Smooth muscle cell (in vitro differentiated cells): ENCODE results near the gene NUDT3. TPM values are rescaled to one million over a fixed set of nuclear protein-coding genes. Genes with fewer than 3 reads are reported as not detected.
A peak's percentile ranks its signal among the peaks of the same experiment; 100 is the strongest.
"Not testable (repeated sequence)": the region's sequence is repeated elsewhere in the genome, so short reads cannot be mapped to it uniquely, and the experiment has no call there.

Source experiments
- DNase-seq: peaks from one replicate; lab custom pipeline; 2025; ENCODE audit not compliant: unreplicated experiment; lab: John Stamatoyannopoulos, UW
- H2AFZ ChIP-seq: fragments of 200-600 bp; sonication (generic); 2 replicates; pipeline ENCODE4 v1.6.0; 2016; ENCODE audit warnings: antibody characterized with exemption, low read depth, mild to moderate bottlenecking
- H3F3A ChIP-seq: fragments of 200-600 bp; sonication (generic); 2 replicates; pipeline ENCODE4 v1.6.0; 2017; ENCODE audit warnings: antibody characterized with exemption, low read depth
- H3K27ac ChIP-seq: fragments of 200-600 bp; sonication (generic); 2 replicates; pipeline ENCODE4 v1.5.1; 2016; ENCODE audit warnings: low read depth, mild to moderate bottlenecking
- H3K27me3 ChIP-seq: fragments of 200-600 bp; sonication (generic); 2 replicates; pipeline ENCODE4 v1.6.1; 2016; ENCODE audit warnings: low read depth, mild to moderate bottlenecking
- H3K36me3 ChIP-seq: fragments of 200-600 bp; sonication (generic); 2 replicates; pipeline ENCODE4 v1.5.1; 2016; ENCODE audit warnings: low read depth
- H3K4me1 ChIP-seq: fragments of 200-600 bp; sonication (generic); 2 replicates; pipeline ENCODE4 v1.5.1; 2016; ENCODE audit warnings: low read depth
- H3K4me2 ChIP-seq: fragments of 200-600 bp; sonication (generic); 2 replicates; pipeline ENCODE4 v1.6.0; 2016; ENCODE audit warnings: mild to moderate bottlenecking
- H3K4me3 ChIP-seq: fragments of 200-600 bp; sonication (generic); 2 replicates; pipeline ENCODE4 v1.5.1; 2016; ENCODE audit warnings: mild to moderate bottlenecking
- H3K79me2 ChIP-seq: fragments of 200-600 bp; sonication (generic); 2 replicates; pipeline ENCODE4 v1.6.0; 2016; ENCODE audit warnings: low read depth, mild to moderate bottlenecking
- H3K9ac ChIP-seq: fragments of 200-600 bp; sonication (generic); 2 replicates; pipeline ENCODE4 v1.6.0; 2016; ENCODE audit warnings: low read depth
- H3K9me3 ChIP-seq: fragments of 200-600 bp; sonication (generic); replicated peaks from 2 replicates; pipeline ENCODE4 v1.5.1; 2016; ENCODE audit warnings: low read depth
- H4K20me1 ChIP-seq: fragments of 200-600 bp; sonication (generic); 2 replicates; pipeline ENCODE4 v1.6.0; 2016; ENCODE audit warnings: low read depth
- WGBS: methylation state at CpG from one replicate; pipeline ENCODE4 v1.1.7; 2016; ENCODE audit warnings: low lambda C conversion rate; 5-methylcytosine and 5-hydroxymethylcytosine counted together
- polyA plus RNA-seq: library from polyadenylated mRNA; unstranded; fragments of >200 nt; fragmentation: Nextera tagmentation; extraction: Ambion mirVana; gene quantifications from 2 replicates; pipeline ENCODE4 v1.2.1, GENCODE V29; 2016
- total RNA-seq: library from RNA; depleted of rRNA; stranded (reverse); fragments of >200 nt; gene quantifications from 2 replicates; pipeline ENCODE4 v1.2.3, GENCODE V29; 2014
- TF ChIP-seq, protein P1 (sequence below): fragments of 200-600 bp; sonication (generic); IDR thresholded peaks from 2 replicates; pipeline ENCODE4 v1.5.1; 2017; ENCODE audit warnings: borderline replicate concordance, mild to moderate bottlenecking, antibody characterized with exemption; ENCODE audit not compliant: insufficient read depth, poor library complexity, severe bottlenecking

Gene NUDT3
- total and polyA plus RNA-seq, 2 experiments from 2014 or later, result 7.5 to 12.9 TPM

DNA sequence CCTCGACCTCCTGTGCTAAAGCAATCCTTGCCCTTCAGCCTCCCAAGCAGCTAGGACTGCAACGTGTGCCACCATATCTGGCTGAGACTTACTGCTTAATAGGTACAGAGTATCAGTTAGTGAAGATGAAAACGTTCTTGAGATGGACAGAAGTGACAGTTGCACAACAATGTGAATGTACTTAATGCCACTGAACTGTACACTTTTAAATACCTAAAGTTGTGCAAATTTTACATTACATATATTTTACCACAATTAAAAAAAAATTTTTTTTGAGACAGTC lies 25.9 kb downstream of the NUDT3 start:
- H3F3A ChIP-seq, result peaks cover 11% of the 10 kb centered on the region
- no peaks in the 10 kb centered on the region for H3K9me3 ChIP-seq
- no peaks in the 10 kb centered on the region for H3K27me3 ChIP-seq
- DNase-seq, result no peak
- H3K36me3 ChIP-seq, result no peaks in the 10 kb centered on the region
- 57% methylated on average over 3 of the region's 3 CpGs for WGBS
- peaks cover 33% of the 10 kb centered on the region for H4K20me1 ChIP-seq
- peaks cover 5% of the 10 kb centered on the region for H3K4me1 ChIP-seq
- H3K79me2 ChIP-seq, result peaks cover 64% of the 10 kb centered on the region
- H3K9ac ChIP-seq, result peak overlapping the region; percentile 41
- TF ChIP-seq, protein P1, sequence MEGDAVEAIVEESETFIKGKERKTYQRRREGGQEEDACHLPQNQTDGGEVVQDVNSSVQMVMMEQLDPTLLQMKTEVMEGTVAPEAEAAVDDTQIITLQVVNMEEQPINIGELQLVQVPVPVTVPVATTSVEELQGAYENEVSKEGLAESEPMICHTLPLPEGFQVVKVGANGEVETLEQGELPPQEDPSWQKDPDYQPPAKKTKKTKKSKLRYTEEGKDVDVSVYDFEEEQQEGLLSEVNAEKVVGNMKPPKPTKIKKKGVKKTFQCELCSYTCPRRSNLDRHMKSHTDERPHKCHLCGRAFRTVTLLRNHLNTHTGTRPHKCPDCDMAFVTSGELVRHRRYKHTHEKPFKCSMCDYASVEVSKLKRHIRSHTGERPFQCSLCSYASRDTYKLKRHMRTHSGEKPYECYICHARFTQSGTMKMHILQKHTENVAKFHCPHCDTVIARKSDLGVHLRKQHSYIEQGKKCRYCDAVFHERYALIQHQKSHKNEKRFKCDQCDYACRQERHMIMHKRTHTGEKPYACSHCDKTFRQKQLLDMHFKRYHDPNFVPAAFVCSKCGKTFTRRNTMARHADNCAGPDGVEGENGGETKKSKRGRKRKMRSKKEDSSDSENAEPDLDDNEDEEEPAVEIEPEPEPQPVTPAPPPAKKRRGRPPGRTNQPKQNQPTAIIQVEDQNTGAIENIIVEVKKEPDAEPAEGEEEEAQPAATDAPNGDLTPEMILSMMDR, result no peak
- no peak overlapping the region for H3K4me3 ChIP-seq
- peak overlapping the region; percentile 74 for H3K4me2 ChIP-seq
- H2AFZ ChIP-seq, result no peak overlapping the region
- peak overlapping the region; percentile 87 for H3K27ac ChIP-seq

DNA sequence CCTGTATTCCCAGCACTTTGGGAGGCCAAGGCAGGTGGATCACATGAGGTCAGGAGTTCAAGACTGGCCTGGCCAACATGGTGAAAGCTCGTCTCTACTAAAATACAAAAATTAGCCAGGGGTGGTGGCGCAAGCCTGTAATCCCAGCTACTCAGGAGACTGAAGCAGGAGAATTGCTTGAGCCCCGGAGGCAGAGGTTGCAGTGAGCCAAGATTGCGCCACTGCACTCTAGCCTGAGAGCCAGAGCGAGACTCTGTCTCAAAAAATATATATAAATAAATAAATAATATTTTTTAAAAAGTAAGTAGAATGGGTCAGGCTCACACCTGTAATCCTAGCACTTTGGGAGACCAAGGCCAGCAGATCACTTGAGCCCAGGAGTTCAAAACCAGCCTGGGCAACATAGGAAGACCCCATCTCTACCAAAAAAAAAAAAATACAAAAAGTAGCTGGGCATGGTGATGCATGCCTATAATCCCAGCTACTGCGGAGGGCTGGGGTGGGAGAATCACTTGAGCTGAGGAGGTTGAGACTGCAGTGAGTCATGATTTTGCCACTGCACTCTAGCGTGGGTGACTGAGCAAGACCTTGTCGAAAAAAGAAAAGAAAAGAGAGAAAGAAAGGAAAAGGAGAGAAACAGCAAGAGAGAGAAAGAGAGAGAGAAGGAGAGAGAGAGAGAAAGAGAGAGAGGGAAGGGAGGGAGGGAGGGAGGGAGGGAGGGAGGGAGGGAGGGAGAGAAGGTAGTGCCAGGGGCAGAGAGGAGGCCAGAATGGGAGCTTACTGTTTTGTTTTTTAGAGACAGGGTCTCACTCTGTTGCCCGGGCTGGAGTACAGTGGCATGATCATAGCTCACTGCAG lies 26.5 kb downstream of the NUDT3 start:
- peaks cover 64% of the 10 kb centered on the region for H3K79me2 ChIP-seq
- not testable (repeated sequence) for H3K9me3 ChIP-seq, H3K27me3 ChIP-seq, DNase-seq, H3K4me1 ChIP-seq, H3K36me3 ChIP-seq, H3K4me3 ChIP-seq, H2AFZ ChIP-seq
- H3K4me2 ChIP-seq, result peak overlapping the region; percentile 74
- H3K27ac ChIP-seq, result peak overlapping the region; percentile 87
- peak overlapping the region; percentile 41 for H3K9ac ChIP-seq
- peaks cover 36% of the 10 kb centered on the region for H4K20me1 ChIP-seq
- 34% methylated on average over 9 of the region's 9 CpGs for WGBS
- H3F3A ChIP-seq, result peaks cover 11% of the 10 kb centered on the region

DNA sequence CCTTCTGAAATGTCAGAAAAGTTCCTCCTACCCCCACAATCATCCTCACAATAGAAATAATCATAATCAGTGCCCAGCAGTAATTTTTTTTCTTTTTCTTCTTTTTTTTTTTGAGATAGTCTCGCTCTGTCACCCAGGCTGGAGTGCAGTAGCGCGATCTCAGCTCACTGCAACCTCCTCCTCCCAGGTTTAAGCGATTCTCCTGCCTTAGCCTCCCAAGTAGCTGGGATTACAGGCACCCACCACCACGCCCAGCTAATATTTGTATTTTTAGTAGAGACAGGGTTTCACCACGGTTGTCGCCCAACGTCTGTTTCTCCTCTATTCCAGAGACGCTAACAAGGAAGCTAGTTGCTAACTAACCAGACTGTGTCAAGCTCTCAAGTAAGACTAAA lies 28.8 kb downstream of the NUDT3 start:
- Histone ChIP-seq H3K79me2 (peaks cover 50% of the 10 kb centered on the region), H4K20me1 (peaks cover 57% of the 10 kb centered on the region), H3F3A (peaks cover 14% of the 10 kb centered on the region)
- H3K27ac ChIP-seq, H2AFZ ChIP-seq, H3K36me3 ChIP-seq, H3K9me3 ChIP-seq, H3K9ac ChIP-seq, H3K27me3 ChIP-seq, H3K4me1 ChIP-seq, DNase-seq, H3K4me2 ChIP-seq, H3K4me3 ChIP-seq: not testable (repeated sequence)
- 96% methylated on average over 9 of the region's 9 CpGs for WGBS

DNA sequence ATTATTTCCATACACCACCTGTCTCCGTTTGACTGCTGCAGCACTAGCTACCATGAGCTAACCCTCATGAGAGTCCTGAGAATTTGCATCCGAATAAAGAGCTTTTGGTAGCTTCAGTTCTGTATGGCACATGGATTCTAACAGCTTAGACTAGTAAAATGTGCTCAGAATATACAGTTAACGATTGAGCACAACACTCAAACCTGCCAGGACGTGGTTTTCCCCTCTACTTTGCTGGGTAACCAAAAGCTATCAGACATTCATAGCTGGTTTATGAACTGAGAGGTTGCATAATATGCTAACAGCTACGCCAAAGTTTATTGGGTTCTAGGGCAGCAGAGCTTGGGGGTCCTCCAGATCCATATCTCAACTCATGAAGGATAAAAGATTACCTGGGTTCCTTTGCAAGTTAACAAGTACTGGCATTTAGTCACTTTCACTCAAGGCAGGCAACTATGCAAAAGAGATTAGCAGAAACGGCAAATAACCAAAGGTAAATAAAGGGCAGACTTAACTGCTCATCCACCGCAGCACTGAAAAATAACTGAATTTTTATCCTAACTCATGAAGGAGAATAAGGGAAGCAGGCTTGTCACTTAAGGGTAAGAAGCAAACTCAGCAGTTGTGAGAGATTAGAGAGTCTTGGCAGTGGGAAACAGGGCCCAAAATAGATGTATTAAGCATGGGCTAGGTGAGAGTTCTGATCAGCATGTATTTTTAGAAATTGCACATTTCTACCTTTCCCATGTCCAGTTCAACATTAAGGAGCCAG lies 29.4 kb downstream of the NUDT3 start:
- Histone ChIP-seq H3K27ac (no peak overlapping the region), H3K4me2 (peak overlapping the region; percentile 21), H2AFZ (no peak overlapping the region), H3K9me3 (no peaks in the 10 kb centered on the region), H4K20me1 (peaks cover 63% of the 10 kb centered on the region), H3K4me1 (peaks cover 5% of the 10 kb centered on the region), H3K27me3 (no peaks in the 10 kb centered on the region), H3K9ac (no peak overlapping the region), H3K36me3 (no peaks in the 10 kb centered on the region), H3F3A (peaks cover 14% of the 10 kb centered on the region), H3K79me2 (peaks cover 55% of the 10 kb centered on the region), H3K4me3 (no peak overlapping the region)
- WGBS, result 65% methylated on average over 7 of the region's 7 CpGs
- TF ChIP-seq, protein P1, result no peak
- no peak for DNase-seq
